SK-N-SH treated with all-trans-retinoic acid at 6 μM for 48 hours (cell line): ENCODE data around the gene FCSK.

Source experiments
- ATAC-seq: fragments of 200-7000 bp; cut with Tn5 transposase; 3 replicates; pipeline ENCODE4 v1.9.1; 2020; ENCODE audit warnings: mild to moderate bottlenecking, moderate library complexity
- ARNTL ChIP-seq: fragments of 450-650 bp; formaldehyde crosslinking; IDR thresholded peaks from 2 replicates; pipeline ENCODE4 v1.5.0; 2020; ENCODE audit warnings: low read depth, mild to moderate bottlenecking, moderate library complexity, borderline replicate concordance
- BACH2 ChIP-seq: fragments of 250-450 bp; sonication (Bioruptor Pico); IDR thresholded peaks from 2 replicates; pipeline ENCODE4 v1.9.0; 2021; ENCODE audit warnings: mild to moderate bottlenecking, borderline replicate concordance
- CSDC2 ChIP-seq: fragments of 250-450 bp; sonication (Bioruptor Pico); IDR thresholded peaks from 2 replicates; pipeline ENCODE4 v1.5.0; 2020; ENCODE audit warnings: mild to moderate bottlenecking, moderate library complexity
- CSRNP3 ChIP-seq: fragments of 250-450 bp; sonication (Bioruptor Pico); IDR thresholded peaks from 2 replicates; pipeline ENCODE4 v1.5.1; 2021; ENCODE audit warnings: mild to moderate bottlenecking, moderate library complexity
- ESRRG ChIP-seq: fragments of 250-450 bp; sonication (Bioruptor Pico); IDR thresholded peaks from 2 replicates; pipeline ENCODE4 v1.6.1; 2021; ENCODE audit warnings: mild to moderate bottlenecking
- GLIS3 ChIP-seq: fragments of 250-450 bp; sonication (Bioruptor Pico); IDR thresholded peaks from 2 replicates; pipeline ENCODE4 v1.5.0; 2020; ENCODE audit warnings: mild to moderate bottlenecking, moderate library complexity
- ISL1 ChIP-seq: fragments of 250-450 bp; sonication (Bioruptor Pico); IDR thresholded peaks from 2 replicates; pipeline ENCODE4 v2.1.2; 2022; ENCODE audit warnings: mild to moderate bottlenecking, moderate library complexity
- OSR1 ChIP-seq: fragments of 250-450 bp; sonication (Bioruptor Pico); IDR thresholded peaks from 2 replicates; pipeline ENCODE4 v1.8.0; 2022; ENCODE audit warnings: moderate library complexity, mild to moderate bottlenecking, inconsistent platforms
- POU6F1 ChIP-seq: fragments of 250-450 bp; sonication (Bioruptor Pico); IDR thresholded peaks from 2 replicates; pipeline ENCODE4 v1.8.0; 2021; ENCODE audit warnings: low read depth, mild to moderate bottlenecking, moderate library complexity, borderline replicate concordance
- PPARA ChIP-seq: fragments of 250-450 bp; sonication (Bioruptor Pico); IDR thresholded peaks from 2 replicates; pipeline ENCODE4 v1.5.0; 2020; ENCODE audit warnings: mild to moderate bottlenecking, borderline replicate concordance
- SNAI2 ChIP-seq: fragments of 250-450 bp; sonication (Bioruptor Pico); IDR thresholded peaks from 2 replicates; pipeline ENCODE4 v1.5.0; 2020; ENCODE audit warnings: mild to moderate bottlenecking, moderate library complexity
- TCF4 ChIP-seq: fragments of 250-450 bp; sonication (Bioruptor Pico); IDR thresholded peaks from 2 replicates; pipeline ENCODE4 v1.8.0; 2021; ENCODE audit warnings: mild to moderate bottlenecking, moderate library complexity, borderline replicate concordance
- TOX ChIP-seq: fragments of 250-450 bp; sonication (Bioruptor Pico); IDR thresholded peaks from 2 replicates; pipeline ENCODE4 v1.8.0; 2021; ENCODE audit warnings: mild to moderate bottlenecking, moderate library complexity, borderline replicate concordance
- TSHZ2 ChIP-seq: fragments of 250-450 bp; sonication (Bioruptor Pico); IDR thresholded peaks from 2 replicates; pipeline ENCODE4 v1.5.0; 2020; ENCODE audit warnings: mild to moderate bottlenecking, moderate library complexity
- ZC3H10 ChIP-seq: fragments of 250-450 bp; sonication (Bioruptor Pico); IDR thresholded peaks from 2 replicates; pipeline ENCODE4 v1.5.1; 2021; ENCODE audit warnings: mild to moderate bottlenecking, moderate library complexity
- ZFP3 ChIP-seq: fragments of 250-450 bp; sonication (Bioruptor Pico); IDR thresholded peaks from 2 replicates; pipeline ENCODE4 v1.5.0; 2020; ENCODE audit warnings: mild to moderate bottlenecking, moderate library complexity
- ZFP30 ChIP-seq: fragments of 450-650 bp; formaldehyde crosslinking; IDR thresholded peaks from 2 replicates; pipeline ENCODE4 v1.5.0; 2022; ENCODE audit warnings: mild to moderate bottlenecking, moderate library complexity
- ZNF70 ChIP-seq: fragments of 450-650 bp; formaldehyde crosslinking; IDR thresholded peaks from 2 replicates; pipeline ENCODE4 v1.5.0; 2020; ENCODE audit warnings: mild to moderate bottlenecking, moderate library complexity
- ZNF8 ChIP-seq: fragments of 450-650 bp; formaldehyde crosslinking; IDR thresholded peaks from 2 replicates; pipeline ENCODE4 v1.5.0; 2020; ENCODE audit warnings: mild to moderate bottlenecking, moderate library complexity
- TF ChIP-seq, protein P1 (sequence below): fragments of 250-450 bp; sonication (Bioruptor Pico); IDR thresholded peaks from 2 replicates; pipeline ENCODE4 v1.5.1; 2020; ENCODE audit warnings: low read depth, mild to moderate bottlenecking, moderate library complexity

Gene FCSK

GRCh38 chr16:70453892-70454221 lies 538 bp upstream of the FCSK start:
- ATAC-seq = peak; percentile 63
- TF ChIP-seq OSR1 (CRISPR knock-in tag) (no peak), PPARA (no peak), ZNF8 (CRISPR knock-in tag) (no peak), TOX (CRISPR knock-in tag) (no peak), GLIS3 (CRISPR knock-in tag) (no peak), CSRNP3 (CRISPR knock-in tag) (no peak), ZFP30 (CRISPR knock-in tag) (no peak), ZC3H10 (CRISPR knock-in tag) (no peak), SNAI2 (CRISPR knock-in tag) (no peak), CSDC2 (CRISPR knock-in tag) (no peak)

- ATAC-seq = no peak
- TF ChIP-seq GLIS3 (CRISPR knock-in tag) (no peak), ESRRG (no peak), OSR1 (CRISPR knock-in tag) (no peak), BACH2 (CRISPR knock-in tag) (no peak)
These were observed 1.5 kb downstream of the FCSK start for GRCh38 chr16:70455910-70456309.

DNA sequence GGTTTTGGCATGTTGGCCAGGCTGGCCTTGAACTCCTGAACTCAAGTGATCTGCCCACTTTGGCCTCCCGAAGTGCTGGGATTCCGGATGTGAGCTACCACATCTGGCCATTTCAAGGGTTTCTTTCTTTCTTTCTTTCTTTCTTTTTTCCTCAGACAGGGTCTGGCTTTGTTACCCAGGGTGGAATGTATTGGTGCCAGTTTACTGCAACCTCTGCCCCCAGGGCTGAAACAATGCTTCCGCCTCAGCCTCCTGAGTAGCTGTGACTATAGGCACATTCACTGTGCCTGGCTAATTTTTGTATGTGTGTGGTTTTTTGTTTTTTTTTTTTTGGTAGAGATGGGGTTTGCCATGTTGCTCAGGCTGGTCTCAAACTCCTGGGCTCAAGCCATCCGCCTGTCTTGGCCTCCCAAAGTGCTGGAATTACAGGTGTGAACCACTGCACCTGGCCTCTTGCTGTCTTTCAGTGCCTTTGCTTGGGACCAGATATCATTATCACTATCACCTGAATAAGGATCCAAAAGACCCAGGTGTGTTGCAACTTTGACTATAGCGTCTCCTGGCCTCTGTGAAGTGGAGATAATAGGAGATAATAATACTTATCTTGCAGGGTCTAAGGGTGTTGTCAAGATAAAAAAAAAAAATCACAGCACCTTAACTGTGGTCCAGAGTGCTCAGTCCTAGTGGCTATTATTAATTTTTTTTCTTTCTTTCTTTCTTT lies 3.2 kb downstream of the FCSK start:
- ATAC-seq = no peak
- TF ChIP-seq OSR1 (CRISPR knock-in tag) (no peak), TCF4 (CRISPR knock-in tag) (no peak), CSDC2 (CRISPR knock-in tag) (no peak), ZNF70 (no peak), ZC3H10 (CRISPR knock-in tag) (no peak)
- TF ChIP-seq, all 23 proteins: peak for 0

- TF ChIP-seq TOX (CRISPR knock-in tag) (no peak), ZFP3 (no peak), CSDC2 (CRISPR knock-in tag) (no peak), PPARA (no peak), TSHZ2 (CRISPR knock-in tag) (no peak), ZNF70 (no peak)
- TF ChIP-seq, protein P1, sequence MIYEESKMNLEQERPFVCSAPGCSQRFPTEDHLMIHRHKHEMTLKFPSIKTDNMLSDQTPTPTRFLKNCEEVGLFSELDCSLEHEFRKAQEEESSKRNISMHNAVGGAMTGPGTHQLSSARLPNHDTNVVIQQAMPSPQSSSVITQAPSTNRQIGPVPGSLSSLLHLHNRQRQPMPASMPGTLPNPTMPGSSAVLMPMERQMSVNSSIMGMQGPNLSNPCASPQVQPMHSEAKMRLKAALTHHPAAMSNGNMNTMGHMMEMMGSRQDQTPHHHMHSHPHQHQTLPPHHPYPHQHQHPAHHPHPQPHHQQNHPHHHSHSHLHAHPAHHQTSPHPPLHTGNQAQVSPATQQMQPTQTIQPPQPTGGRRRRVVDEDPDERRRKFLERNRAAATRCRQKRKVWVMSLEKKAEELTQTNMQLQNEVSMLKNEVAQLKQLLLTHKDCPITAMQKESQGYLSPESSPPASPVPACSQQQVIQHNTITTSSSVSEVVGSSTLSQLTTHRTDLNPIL = no peak
- TF ChIP-seq, all 23 proteins: peak for 0
- no peak; the same call in 2 of the 3 replicates for ATAC-seq
These were observed 6.4 kb downstream of the FCSK start for GRCh38 chr16:70460737-70461261.

GRCh38 chr16:70463235-70463634 lies 8.8 kb downstream of the FCSK start:
- TF ChIP-seq ARNTL (CRISPR knock-in tag) = no peak
- no peak for ATAC-seq

DNA sequence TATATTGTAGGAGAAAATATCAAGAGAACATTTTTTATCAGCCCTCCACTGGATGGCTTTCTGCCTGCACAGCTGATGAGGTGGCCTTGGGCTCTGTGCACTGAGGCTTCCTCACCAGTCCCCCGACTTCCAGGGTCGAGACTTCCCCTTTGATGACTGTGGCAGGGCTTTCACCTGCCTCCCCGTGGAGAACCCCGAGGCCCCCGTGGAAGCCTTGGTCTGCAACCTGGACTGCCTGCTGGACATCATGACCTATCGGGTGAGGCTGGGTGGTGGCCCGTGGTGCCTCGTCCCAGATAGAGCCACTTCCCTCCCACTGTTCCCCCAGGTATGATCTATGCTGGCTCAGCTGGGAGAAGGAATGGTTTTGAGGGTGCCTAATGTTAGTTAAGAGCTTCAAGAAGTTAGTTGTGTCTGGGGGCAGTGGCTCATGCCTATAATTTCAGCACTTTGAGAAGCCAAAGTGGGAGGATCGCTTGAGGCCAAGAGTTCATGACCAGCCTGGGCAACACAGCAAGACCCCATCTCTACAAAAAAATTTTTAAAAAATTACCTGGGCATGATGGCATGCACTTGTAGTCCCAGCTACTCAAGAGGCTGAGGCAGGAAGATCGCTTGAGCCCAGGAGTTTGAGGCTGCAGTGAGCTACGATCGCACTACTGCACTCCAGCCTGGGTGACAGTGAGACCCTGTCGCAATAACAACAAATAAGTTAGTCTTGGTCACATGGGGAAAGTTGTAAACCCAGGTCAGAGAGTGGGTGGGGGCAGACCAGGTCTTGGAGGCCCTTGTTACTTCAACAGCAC lies 11.8 kb downstream of the FCSK start:
- no peak for ATAC-seq
- no peak for TF ChIP-seq SNAI2 (CRISPR knock-in tag)
- no peak for TF ChIP-seq ZNF8 (CRISPR knock-in tag)
- no peak for TF ChIP-seq POU6F1 (CRISPR knock-in tag)
- TF ChIP-seq, protein P1 = no peak
- no peak for TF ChIP-seq TOX (CRISPR knock-in tag)
- TF ChIP-seq ZC3H10 (CRISPR knock-in tag) = no peak
- no peak for TF ChIP-seq BACH2 (CRISPR knock-in tag)
- no peak for TF ChIP-seq ISL1 (CRISPR knock-in tag)
- TF ChIP-seq CSRNP3 (CRISPR knock-in tag) = no peak
- TF ChIP-seq ZFP30 (CRISPR knock-in tag) = no peak
- TF ChIP-seq TCF4 (CRISPR knock-in tag) = no peak
- no peak for TF ChIP-seq CSDC2 (CRISPR knock-in tag)
